Measurements from ENCODE around the gene S100A7. TPM values are rescaled to one million over a fixed set of nuclear protein-coding genes. Genes with fewer than 3 reads are reported as not detected.

S100A7 gene
- total RNA-seq, 1 donor from 2014 or later, result not detected

DNA sequence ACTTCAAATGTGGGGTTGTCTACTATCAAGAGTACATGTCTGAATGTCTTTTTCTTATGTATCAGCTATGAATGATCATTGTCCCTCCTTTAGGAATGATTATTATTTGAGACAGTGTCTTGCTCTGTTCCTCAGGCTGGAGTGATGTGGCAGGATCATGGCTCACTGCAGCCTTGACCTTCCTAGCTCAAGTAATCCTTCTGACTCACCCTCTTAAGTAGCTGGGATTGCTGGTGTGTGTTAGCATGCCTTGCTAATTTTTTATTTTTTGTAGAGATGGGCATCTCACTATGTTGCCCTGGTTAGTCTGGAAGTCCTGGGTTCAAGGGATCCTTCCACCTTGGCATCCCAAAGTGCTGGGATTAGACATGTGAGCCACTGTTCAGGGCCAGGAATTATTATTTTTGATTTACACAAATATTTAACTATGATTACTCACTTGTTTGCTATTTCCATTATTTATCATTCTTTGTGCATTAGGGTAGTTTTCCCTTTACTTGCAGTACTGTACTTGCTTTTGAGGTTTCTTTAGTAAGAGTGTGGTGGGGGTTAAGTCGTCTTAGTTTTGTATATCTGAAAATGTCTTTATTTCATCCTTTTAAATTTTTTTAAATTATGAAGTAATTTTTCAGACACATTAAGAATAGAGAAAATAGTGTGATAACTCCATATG, 12.8 kb downstream of the S100A7 start:
- Histone ChIP-seq H3K27me3 (no peaks in the 10 kb centered on the region), H3F3A (ENCODE audit: low read depth) (no peaks in the 10 kb centered on the region), H3K9me3 (ENCODE audit: low read depth) (no peaks in the 10 kb centered on the region), H3K79me2 (ENCODE audit: low read depth) (no peaks in the 10 kb centered on the region), H3K9ac (no peak overlapping the region), H3K4me3 (no peak overlapping the region), H3K27ac (no peak overlapping the region), H4K20me1 (ENCODE audit: low read depth) (no peaks in the 10 kb centered on the region), H2AFZ (replicated peaks) (no peak overlapping the region), H3K4me1 (no peaks in the 10 kb centered on the region), H3K36me3 (no peaks in the 10 kb centered on the region), H3K4me2 (no peak overlapping the region)
- H3K9me3 Mint-ChIP-seq, result no peaks in the 10 kb centered on the region
- DNase-seq (ENCODE audit: low spot score), result no peak
- H3K36me3 Mint-ChIP-seq, result no peaks in the 10 kb centered on the region
- TF ChIP-seq EZH2 (IDR thresholded peaks at IDR 0.05) (no peak), EZH2phosphoT487 (IDR thresholded peaks at IDR 0.05) (no peak), CTCF (IDR thresholded peaks at IDR 0.05) (no peak)
- H3K27ac Mint-ChIP-seq, result no peak overlapping the region
- H3K27me3 Mint-ChIP-seq (ENCODE audit: insufficient read depth, low read depth), result peaks cover 16% of the 10 kb centered on the region
- no peak overlapping the region for H3K4me3 Mint-ChIP-seq
- H3K4me1 Mint-ChIP-seq, result no peaks in the 10 kb centered on the region

DNA sequence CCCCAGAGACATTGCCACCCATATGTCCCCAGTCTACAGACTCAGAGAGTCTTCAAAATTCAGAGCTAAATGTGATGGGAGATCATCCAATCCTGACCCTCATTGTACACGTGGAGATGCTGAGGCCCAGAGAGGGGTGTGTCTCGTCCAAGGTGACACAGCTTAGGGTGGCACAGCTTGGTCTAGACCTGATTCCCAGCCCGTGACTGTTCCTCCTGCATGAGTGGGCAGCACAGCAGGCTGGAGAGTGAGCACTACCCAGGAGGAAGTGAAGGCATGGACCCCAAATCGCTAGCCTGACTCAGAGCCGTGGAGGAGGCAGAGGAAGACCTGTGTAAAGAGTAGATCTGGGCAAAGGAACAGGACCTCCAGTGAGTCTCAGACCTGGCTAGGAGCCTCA, 16.4 kb downstream of the S100A7 start:
- Histone ChIP-seq H3K27me3 (no peaks in the 10 kb centered on the region), H2AFZ (replicated peaks) (no peak overlapping the region), H3K27ac (no peak overlapping the region), H4K20me1 (ENCODE audit: low read depth) (no peaks in the 10 kb centered on the region), H3K4me3 (no peak overlapping the region), H3K79me2 (ENCODE audit: low read depth) (no peaks in the 10 kb centered on the region), H3K36me3 (no peaks in the 10 kb centered on the region), H3K4me2 (no peak overlapping the region), H3K4me1 (no peaks in the 10 kb centered on the region), H3K9me3 (ENCODE audit: low read depth) (no peaks in the 10 kb centered on the region), H3K9ac (no peak overlapping the region), H3F3A (ENCODE audit: low read depth) (no peaks in the 10 kb centered on the region)
- no peak for TF ChIP-seq EZH2 (IDR thresholded peaks at IDR 0.05)
- no peak for TF ChIP-seq CTCF (IDR thresholded peaks at IDR 0.05)
- no peak for TF ChIP-seq EZH2phosphoT487 (IDR thresholded peaks at IDR 0.05)
- H3K9me3 Mint-ChIP-seq, result no peaks in the 10 kb centered on the region
- H3K27ac Mint-ChIP-seq, result no peak overlapping the region
- no peaks in the 10 kb centered on the region for H3K36me3 Mint-ChIP-seq
- peaks cover 11% of the 10 kb centered on the region for H3K27me3 Mint-ChIP-seq (ENCODE audit: insufficient read depth, low read depth)
- no peak overlapping the region for H3K4me3 Mint-ChIP-seq
- DNase-seq (ENCODE audit: low spot score), result no peak
- H3K4me1 Mint-ChIP-seq, result no peaks in the 10 kb centered on the region

DNA sequence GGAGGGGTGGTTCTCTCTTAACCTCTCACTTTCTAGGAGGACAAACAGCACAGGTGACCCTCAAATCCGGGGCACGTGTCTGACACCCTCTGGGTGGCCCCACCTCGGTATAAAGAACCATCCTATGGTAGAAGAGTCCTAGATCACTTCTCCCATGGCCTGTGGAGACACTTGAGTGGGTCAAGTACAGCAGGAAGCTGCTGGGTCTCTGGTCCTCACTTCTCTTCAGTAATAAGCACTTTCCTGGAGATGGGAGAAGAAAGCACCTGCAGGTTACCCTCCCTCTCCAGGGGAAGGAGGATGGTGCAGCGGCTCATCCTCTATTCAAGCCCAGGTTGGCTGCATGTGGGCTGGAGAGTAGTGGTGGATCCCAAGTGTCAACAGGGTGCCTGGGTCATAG, 17.0 kb downstream of the S100A7 start:
- Histone ChIP-seq H2AFZ (replicated peaks) (no peak overlapping the region), H4K20me1 (ENCODE audit: low read depth) (no peaks in the 10 kb centered on the region), H3K27me3 (no peaks in the 10 kb centered on the region), H3K9me3 (ENCODE audit: low read depth) (no peaks in the 10 kb centered on the region), H3F3A (ENCODE audit: low read depth) (no peaks in the 10 kb centered on the region), H3K4me3 (no peak overlapping the region), H3K4me2 (no peak overlapping the region), H3K79me2 (ENCODE audit: low read depth) (no peaks in the 10 kb centered on the region), H3K27ac (no peak overlapping the region), H3K4me1 (no peaks in the 10 kb centered on the region), H3K36me3 (no peaks in the 10 kb centered on the region), H3K9ac (no peak overlapping the region)
- Mint-ChIP-seq H3K36me3 (no peaks in the 10 kb centered on the region), H3K4me3 (no peak overlapping the region), H3K4me1 (no peaks in the 10 kb centered on the region), H3K27me3 (ENCODE audit: insufficient read depth, low read depth) (peaks cover 11% of the 10 kb centered on the region), H3K27ac (no peak overlapping the region), H3K9me3 (no peaks in the 10 kb centered on the region)
- DNase-seq (ENCODE audit: low spot score), result no peak
- TF ChIP-seq CTCF (IDR thresholded peaks at IDR 0.05) (no peak), EZH2 (IDR thresholded peaks at IDR 0.05) (no peak), EZH2phosphoT487 (IDR thresholded peaks at IDR 0.05) (no peak)

Data from neural progenitor cell (in vitro differentiated cells).